Panc1 (cell line): ENCODE measurements around the gene PRDM5. TPM values are rescaled to one million over a fixed set of nuclear protein-coding genes. Genes with fewer than 3 reads are reported as not detected.

ENCODE experiments used
- ATAC-seq: fragments of 200-7000 bp; cut with Tn5 transposase; 2 replicates; pipeline ENCODE4 v1.9.1; 2020; ENCODE audit warnings: mild to moderate bottlenecking, moderate library complexity
- BruUV-seq: library from RNA; stranded (reverse); fragments of 400-500 nt; replicated peaks from 2 replicates; lab custom pipeline; 2021; lab: Mats Ljungman, UMichigan
- CTCF ChIA-PET: fragments of 300-600 bp; sonication (Branson Sonifier 250); formaldehyde crosslinking; loops from one replicate; lab custom pipeline; 2022; ENCODE audit warnings: antibody characterized with exemption; lab: Charles Lee
- POLR2A ChIA-PET: fragments of 300-600 bp; sonication (Branson Sonifier 250); formaldehyde crosslinking; loops from one replicate; lab custom pipeline; 2022; ENCODE audit warnings: antibody characterized with exemption; lab: Charles Lee
- DNase-seq: peaks from one replicate; pipeline ENCODE4 v3.0.0-alpha.2; 2010; ENCODE audit warnings: low read depth, low spot score
- H3K27ac ChIP-seq: 2 replicates; pipeline ENCODE4 v1.5.1; 2011; ENCODE audit warnings: mild to moderate bottlenecking, low read length, inconsistent platforms
- H3K27me3 ChIP-seq: fragments of 200-500 bp; sonication (Bioruptor generic); 2 replicates; pipeline ENCODE4 v1.6.0; 2014; ENCODE audit warnings: low read length, inconsistent platforms; ENCODE audit not compliant: control insufficient read depth, insufficient read depth
- H3K36me3 ChIP-seq: fragments of 200-500 bp; sonication (Bioruptor generic); 2 replicates; pipeline ENCODE4 v1.5.1; 2014; ENCODE audit warnings: inconsistent platforms, mild to moderate bottlenecking, low read length, moderate library complexity; ENCODE audit not compliant: control insufficient read depth, insufficient read depth
- H3K4me1 ChIP-seq: 2 replicates; pipeline ENCODE4 v1.5.1; 2011; ENCODE audit warnings: inconsistent platforms, mild to moderate bottlenecking, low read length, moderate library complexity; ENCODE audit not compliant: control insufficient read depth, insufficient read depth
- H3K4me3 ChIP-seq, 2 experiments: 2 replicates each; pipeline ENCODE4 v1.5.1; 2011 to 2012; ENCODE audit warnings: low read depth in 2 of 2, low read length in 2 of 2, mild to moderate bottlenecking in 2 of 2, inconsistent platforms in 1 of 2, moderate library complexity in 1 of 2
- H3K9me3 ChIP-seq: fragments of 200-500 bp; sonication (Bioruptor generic); 2 replicates; pipeline ENCODE4 v1.5.1; 2014; ENCODE audit warnings: low read depth, mild to moderate bottlenecking, inconsistent platforms, low read length, moderate library complexity; ENCODE audit not compliant: control insufficient read depth, insufficient read depth
- POLR2AphosphoS5 ChIP-seq: IDR thresholded peaks from 2 replicates; pipeline ENCODE4 v1.6.1; 2012; ENCODE audit warnings: mild to moderate bottlenecking, low read depth, low read length, moderate library complexity
- REST ChIP-seq, 2 experiments: IDR thresholded peaks; 2 replicates each; pipeline ENCODE4 v1.6.1; 2011 to 2012; ENCODE audit warnings: low read depth in 2 of 2, control low read depth in 1 of 2, low read length in 1 of 2, mild to moderate bottlenecking in 1 of 2, moderate library complexity in 1 of 2; ENCODE audit not compliant: insufficient read depth in 1 of 2
- SIN3A ChIP-seq: IDR thresholded peaks from 2 replicates; pipeline ENCODE4 v1.6.1; 2012; ENCODE audit warnings: low read depth, mild to moderate bottlenecking, low read length, moderate library complexity, borderline replicate concordance; ENCODE audit not compliant: insufficient read depth
- TCF7L2 ChIP-seq: IDR thresholded peaks from 2 replicates; pipeline ENCODE4 v1.6.1; 2011; ENCODE audit warnings: mild to moderate bottlenecking, low read depth, low read length, inconsistent platforms
- in situ Hi-C: cut with HindIII; loops from 2 replicates; pipeline ENCODE4 v1.10.0; 2016; ENCODE audit warnings: low sequenced_read_pairs, low pct_unique_long_range_greater_than_20kb
- intact Hi-C: fragments of 100-400 bp; cut with micrococcal nuclease; formaldehyde crosslinking; loops from one replicate; pipeline ENCODE4 v1.10.0; 2022; ENCODE audit not compliant: unreplicated experiment
- total RNA-seq: library from RNA; stranded (reverse); gene quantifications from one replicate; pipeline ENCODE4 v1.2.1, GENCODE V29; 2021; ENCODE audit not compliant: unreplicated experiment
- TF ChIP-seq, protein P1 (sequence below): fragments of 450-650 bp; IDR thresholded peaks from 2 replicates; pipeline ENCODE4 v1.5.1; 2017; ENCODE audit warnings: mild to moderate bottlenecking

The PRDM5 gene
- total RNA-seq, 1 experiment from 2014 or later, result 8.4 TPM

GRCh38 chr4:120902925-120903324 is 19.6 kb downstream of the PRDM5 start:
- Histone ChIP-seq H3K27me3 (no peaks in the 10 kb centered on the region), H3K4me1 (no peaks in the 10 kb centered on the region), H3K9me3 (no peaks in the 10 kb centered on the region), H3K36me3 (no peaks in the 10 kb centered on the region), H3K4me3 (no peak overlapping the region), H3K27ac (no peak overlapping the region)
- DNase-seq (no peak), ATAC-seq (no peak)
- POLR2A ChIA-PET, result no interaction called here
- intact Hi-C loops, result no loop called here
- CTCF ChIA-PET, result no interaction called here
- no TSS peak for BruUV-seq
- TF ChIP-seq POLR2AphosphoS5, result no peak
- TF ChIP-seq REST (IDR thresholded peaks at IDR 0.05; ENCODE audit: insufficient read depth in 1 of 2, low read depth in 2 of 2, low read length in 1 of 2), result no peak
- TF ChIP-seq SIN3A, result no peak
- TF ChIP-seq, protein P1, sequence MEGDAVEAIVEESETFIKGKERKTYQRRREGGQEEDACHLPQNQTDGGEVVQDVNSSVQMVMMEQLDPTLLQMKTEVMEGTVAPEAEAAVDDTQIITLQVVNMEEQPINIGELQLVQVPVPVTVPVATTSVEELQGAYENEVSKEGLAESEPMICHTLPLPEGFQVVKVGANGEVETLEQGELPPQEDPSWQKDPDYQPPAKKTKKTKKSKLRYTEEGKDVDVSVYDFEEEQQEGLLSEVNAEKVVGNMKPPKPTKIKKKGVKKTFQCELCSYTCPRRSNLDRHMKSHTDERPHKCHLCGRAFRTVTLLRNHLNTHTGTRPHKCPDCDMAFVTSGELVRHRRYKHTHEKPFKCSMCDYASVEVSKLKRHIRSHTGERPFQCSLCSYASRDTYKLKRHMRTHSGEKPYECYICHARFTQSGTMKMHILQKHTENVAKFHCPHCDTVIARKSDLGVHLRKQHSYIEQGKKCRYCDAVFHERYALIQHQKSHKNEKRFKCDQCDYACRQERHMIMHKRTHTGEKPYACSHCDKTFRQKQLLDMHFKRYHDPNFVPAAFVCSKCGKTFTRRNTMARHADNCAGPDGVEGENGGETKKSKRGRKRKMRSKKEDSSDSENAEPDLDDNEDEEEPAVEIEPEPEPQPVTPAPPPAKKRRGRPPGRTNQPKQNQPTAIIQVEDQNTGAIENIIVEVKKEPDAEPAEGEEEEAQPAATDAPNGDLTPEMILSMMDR, result no peak
- no peak for TF ChIP-seq TCF7L2
- in situ Hi-C loops, result no loop called here

DNA sequence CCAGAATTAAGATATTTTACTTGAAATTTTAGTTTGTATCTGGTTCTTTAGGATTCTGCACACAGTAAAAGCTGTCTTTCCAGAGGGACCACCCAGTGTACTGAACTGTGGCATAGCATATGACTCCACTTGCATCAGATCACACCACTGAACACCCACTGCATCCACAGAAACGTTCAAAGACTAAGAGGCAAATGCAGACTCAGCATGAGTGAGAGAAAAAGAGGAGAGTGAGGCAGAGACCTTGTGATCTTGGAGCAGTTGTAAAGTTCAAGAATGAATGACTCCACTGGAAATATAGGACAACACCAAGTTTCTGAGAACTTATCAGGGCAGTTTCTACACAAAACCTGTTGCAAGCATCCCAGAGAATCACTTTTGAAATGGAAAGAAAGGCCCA is 20.8 kb downstream of the PRDM5 start:
- Histone ChIP-seq H3K27me3 (no peaks in the 10 kb centered on the region), H3K9me3 (no peaks in the 10 kb centered on the region), H3K36me3 (no peaks in the 10 kb centered on the region), H3K4me1 (no peaks in the 10 kb centered on the region), H3K4me3 (no peak overlapping the region), H3K27ac (no peak overlapping the region)
- no TSS peak for BruUV-seq
- no peak for TF ChIP-seq REST (IDR thresholded peaks at IDR 0.05; ENCODE audit: insufficient read depth in 1 of 2, low read depth in 2 of 2, low read length in 1 of 2)
- no peak for TF ChIP-seq TCF7L2
- no peak for TF ChIP-seq POLR2AphosphoS5
- TF ChIP-seq, protein P1, result no peak
- no peak for TF ChIP-seq SIN3A
- ATAC-seq (no peak), DNase-seq (no peak)
- intact Hi-C loops (no loop called here), in situ Hi-C loops (no loop called here)
- POLR2A ChIA-PET, result no interaction called here
- CTCF ChIA-PET, result no interaction called here
